Erythroblast (primary cell): Measurements from ENCODE around the gene NEDD4L.

Experiments used
- DNase-seq, 2 experiments: peaks; one replicate each; lab custom pipeline; 2025; lab: John Stamatoyannopoulos, UW
- GATA1 ChIP-seq: IDR thresholded peaks from 2 replicates; pipeline ENCODE4 v1.6.1; 2011; ENCODE audit warnings: low read depth, mild to moderate bottlenecking, control low read depth, low read length, moderate library complexity
- POLR2A ChIP-seq: IDR thresholded peaks from 2 replicates; pipeline ENCODE4 v1.6.1; 2011; ENCODE audit warnings: mild to moderate bottlenecking, low read length

The NEDD4L gene

DNA sequence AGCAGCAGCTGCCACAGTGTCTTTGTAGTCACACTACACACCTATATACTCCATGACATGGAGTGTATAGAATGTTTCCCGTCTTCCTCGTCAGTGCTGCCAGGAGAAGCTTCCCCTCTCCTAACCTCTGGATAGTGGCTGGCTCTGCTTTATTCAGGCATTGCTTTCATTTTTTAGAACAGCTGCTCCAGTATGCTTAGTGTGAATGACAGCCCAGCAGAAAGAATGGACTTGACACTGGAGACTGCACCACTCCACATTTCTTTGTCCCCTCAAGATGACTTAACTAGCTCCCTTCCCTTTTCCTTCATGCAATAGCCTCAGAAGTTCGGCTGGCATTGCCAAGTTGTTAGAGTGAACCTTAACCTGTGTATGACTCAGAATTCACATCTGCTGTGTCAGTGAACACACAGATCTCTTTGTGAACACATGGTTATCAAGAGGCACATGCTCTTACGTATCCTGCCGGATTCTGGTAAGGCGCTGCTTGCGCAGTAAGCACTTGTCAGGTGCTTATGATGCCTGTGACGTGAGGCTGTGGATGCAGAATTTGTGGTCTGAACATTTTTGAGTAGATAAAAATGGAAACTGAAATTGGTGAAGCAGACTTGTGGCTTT, 73.9 kb downstream of the NEDD4L start:
- TF ChIP-seq GATA1 (no peak), POLR2A (peak; percentile 67)
- DNase-seq, result peak; percentile 80 to 87

- DNase-seq, result no peak
- TF ChIP-seq GATA1, result no peak
- TF ChIP-seq POLR2A, result no peak
Observed at GRCh38 chr18:58118536-58118935, 74.5 kb downstream of the NEDD4L start.

DNA sequence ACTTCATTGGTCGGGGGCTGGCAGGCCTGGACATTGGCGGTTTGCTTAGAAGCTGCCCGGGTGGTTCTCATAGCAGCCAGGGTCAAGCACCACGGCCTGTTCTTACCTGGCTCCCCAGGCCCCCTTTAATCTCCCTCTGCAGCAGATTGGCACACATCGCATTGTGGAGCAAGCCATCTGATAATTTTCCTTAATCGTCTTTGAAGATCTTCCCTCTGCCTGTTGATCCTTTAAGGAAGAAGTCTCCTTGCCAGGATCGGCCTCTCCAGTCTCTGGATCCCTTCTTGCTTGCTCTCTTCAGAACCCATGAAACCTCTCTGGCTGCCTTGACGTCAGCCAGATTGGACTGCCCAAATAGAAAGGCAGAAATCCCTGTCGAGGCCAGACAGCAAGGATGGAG, 75.8 kb downstream of the NEDD4L start:
- no peak for DNase-seq
- no peak for TF ChIP-seq GATA1
- TF ChIP-seq POLR2A, result no peak

GRCh38 chr18:58124475-58124874, 80.4 kb downstream of the NEDD4L start:
- TF ChIP-seq GATA1 (no peak), POLR2A (no peak)
- no peak for DNase-seq

GRCh38 chr18:58125183-58125582, 81.2 kb downstream of the NEDD4L start:
- TF ChIP-seq POLR2A, result no peak
- TF ChIP-seq GATA1, result no peak

DNA sequence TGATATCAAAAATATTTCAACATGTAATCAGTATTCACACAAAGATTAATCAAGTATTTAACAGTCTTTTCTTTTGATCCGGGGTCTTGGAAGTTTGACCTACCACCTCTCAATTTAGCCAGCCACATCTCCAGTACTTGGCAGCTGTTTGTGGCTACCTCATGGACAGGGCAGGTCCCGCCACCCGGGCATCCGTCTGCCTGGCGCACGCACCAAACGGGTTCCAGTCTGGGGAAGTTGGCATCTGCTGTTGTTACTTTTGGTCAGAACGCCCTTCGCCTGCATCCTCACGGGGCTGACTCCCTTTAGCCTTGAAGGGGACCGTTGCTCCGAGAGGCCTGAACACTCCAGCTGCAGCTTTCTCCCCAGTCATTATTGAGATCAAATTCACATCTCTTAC, 81.7 kb downstream of the NEDD4L start:
- TF ChIP-seq GATA1 (no peak), POLR2A (no peak)
- no peak for DNase-seq

More at GRCh38 chr18:58125183-58125582, 81.2 kb downstream of the NEDD4L start:
- peak in 1 of 2 experiments; percentile 23 for DNase-seq

DNA sequence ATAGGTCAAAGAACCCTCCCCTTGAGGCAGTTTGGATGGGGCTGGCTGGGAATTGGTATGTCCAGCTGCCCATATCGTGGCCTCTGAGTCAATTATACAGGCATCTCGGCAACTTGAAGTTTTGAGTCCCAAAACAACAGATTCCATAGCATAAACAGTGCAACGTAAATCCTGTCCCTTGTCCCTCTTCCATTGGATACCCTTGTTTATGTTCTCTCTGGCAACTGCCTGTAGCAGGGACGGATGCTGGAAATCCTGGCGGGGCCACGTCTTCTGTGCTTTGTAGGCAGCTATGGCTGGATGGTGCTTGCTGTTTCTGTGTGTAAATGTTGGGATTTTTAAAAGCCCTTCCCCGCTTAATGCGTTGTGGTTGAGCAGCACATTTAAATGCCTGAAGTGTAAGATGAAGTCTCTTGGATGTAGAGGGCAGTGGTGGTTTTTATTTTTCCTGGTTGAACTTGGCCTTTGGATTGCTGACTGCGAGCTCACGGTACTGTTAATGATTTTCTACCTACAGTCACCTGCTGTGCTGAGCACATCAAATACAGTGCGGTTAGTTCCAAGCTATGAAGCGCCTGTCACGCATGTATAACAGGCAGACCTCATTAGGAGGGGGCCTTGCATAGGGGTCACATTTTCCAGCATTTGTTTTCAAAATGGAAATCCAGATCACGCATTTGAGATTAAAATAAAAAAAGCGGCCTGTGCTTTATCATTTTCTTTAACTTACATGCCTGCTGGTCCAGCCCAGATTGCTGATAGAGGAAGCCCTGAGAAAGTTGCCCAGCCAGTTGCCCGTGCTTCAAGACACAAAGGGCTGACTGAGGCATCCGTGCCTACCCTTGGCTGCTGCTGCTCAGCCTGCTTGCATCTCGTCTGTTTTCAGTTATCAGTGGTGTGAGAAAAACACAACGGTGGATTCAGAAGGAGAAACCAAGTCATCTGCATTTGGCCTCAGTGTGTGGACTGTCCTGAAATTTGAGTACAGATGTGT, 84.7 kb downstream of the NEDD4L start:
- TF ChIP-seq GATA1, result no peak
- no peak for TF ChIP-seq POLR2A
- DNase-seq, result no peak

DNA sequence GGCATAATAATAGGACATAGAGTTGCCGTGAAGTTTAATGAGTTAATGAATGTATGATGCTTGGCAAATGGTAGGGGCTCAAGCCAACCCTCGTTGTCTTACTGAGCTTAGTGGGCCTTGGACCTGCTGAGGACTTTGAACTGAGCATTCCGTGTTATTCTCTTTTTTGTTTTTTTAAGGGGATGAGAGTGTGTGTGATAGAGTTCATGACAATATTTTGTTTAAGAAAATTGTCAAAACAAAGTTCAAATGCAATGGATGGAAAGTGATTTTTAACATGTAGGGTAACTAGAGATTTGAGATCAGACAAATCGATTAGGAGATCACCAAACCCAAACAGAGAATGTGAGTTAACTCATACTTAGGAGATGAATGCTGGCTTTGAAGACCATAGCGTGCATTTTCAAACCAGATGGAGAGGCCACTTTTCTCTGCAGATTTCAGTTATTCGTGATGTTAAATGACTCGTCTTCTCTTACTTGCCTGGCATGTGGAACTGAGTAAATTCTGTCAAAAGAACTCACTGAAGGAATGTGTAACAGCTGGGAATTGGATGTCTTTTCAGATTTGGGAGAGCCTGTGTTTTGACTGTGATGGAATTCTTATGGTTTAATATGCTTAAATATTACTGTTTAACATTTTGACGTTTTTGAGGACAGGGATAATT, 88.7 kb downstream of the NEDD4L start:
- DNase-seq, result no peak
- TF ChIP-seq GATA1, result no peak
- no peak for TF ChIP-seq POLR2A

GRCh38 chr18:58135183-58135641, 91.2 kb downstream of the NEDD4L start:
- no peak for TF ChIP-seq GATA1
- TF ChIP-seq POLR2A, result no peak
- no peak for DNase-seq

DNA sequence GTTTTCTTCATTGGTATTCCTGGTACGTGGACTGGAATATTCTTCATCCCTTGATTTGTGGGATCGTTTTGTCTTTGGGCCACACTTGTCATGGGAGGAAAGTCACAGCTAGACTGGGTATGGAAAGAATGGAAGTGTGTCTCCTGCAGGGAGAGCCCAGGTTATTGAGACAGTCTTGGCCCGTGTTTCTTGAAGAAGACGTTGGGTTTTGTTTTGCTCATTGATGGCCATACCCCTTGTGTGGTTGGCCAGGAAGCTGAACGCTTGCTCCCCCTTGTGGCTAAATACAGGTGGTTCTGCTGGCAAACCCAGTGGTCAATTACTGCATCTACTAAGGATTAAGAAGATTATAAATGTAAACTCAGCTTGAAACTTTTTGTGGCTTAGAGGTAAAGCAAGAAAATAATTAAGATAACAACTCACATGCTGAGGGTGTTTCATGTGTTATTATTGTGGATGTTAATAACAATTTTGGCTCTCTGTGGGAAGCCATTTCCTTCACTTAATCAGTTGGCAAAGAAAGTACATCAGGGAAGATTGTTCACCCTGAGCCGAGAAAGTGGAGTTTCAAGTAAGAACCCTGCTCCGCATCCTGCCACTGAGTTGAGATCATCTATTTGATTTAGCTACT, 91.8 kb downstream of the NEDD4L start:
- peak; percentile 85 to 91 for DNase-seq
- TF ChIP-seq GATA1 (no peak), POLR2A (no peak)

DNA sequence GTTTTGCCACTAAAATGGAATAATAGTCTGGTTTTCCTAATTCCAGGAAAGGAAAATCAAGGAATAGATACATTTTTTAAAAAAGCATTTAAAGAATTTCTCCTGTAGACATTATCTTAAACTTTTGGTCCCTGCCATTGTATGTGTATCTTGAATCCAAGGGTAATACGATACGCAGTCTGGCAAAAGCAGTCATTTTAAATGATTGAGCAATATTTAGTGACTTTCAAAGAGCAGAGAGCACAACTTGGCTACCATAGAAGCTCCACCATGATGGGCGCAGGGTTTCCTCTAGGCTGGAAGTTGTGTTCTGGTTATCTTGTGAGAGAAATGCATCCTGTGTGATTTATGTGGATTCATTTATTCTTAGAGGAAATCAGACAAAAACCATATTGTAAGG, 92.9 kb downstream of the NEDD4L start:
- TF ChIP-seq GATA1 (no peak), POLR2A (no peak)
- DNase-seq, result no peak

- no peak for DNase-seq
- TF ChIP-seq GATA1 (no peak), POLR2A (no peak)
Observed at GRCh38 chr18:58139459-58140386, 95.7 kb downstream of the NEDD4L start.
